ENCODE results near the gene SEMA3A.

SEMA3A gene

GRCh38 chr7:84013616-84014240 lies 180.9 kb downstream of the SEMA3A start:
- no peak for DNase-seq (ENCODE audit: low read depth)

- no peak for DNase-seq (ENCODE audit: low read depth)
Measured at GRCh38 chr7:84009782-84010181, 184.8 kb downstream of the SEMA3A start.

GRCh38 chr7:84009051-84009450 lies 185.5 kb downstream of the SEMA3A start:
- DNase-seq (ENCODE audit: low read depth), result no peak

GRCh38 chr7:84003191-84003590 lies 191.4 kb downstream of the SEMA3A start:
- DNase-seq (ENCODE audit: low read depth), result no peak

GRCh38 chr7:84002348-84002747 lies 192.2 kb downstream of the SEMA3A start:
- no peak for DNase-seq (ENCODE audit: low read depth)

- no peak for DNase-seq (ENCODE audit: low read depth)
Measured at GRCh38 chr7:83996879-83997278, 197.7 kb downstream of the SEMA3A start.

- no peak for DNase-seq (ENCODE audit: low read depth)
Measured at GRCh38 chr7:83987764-83988163, 206.8 kb downstream of the SEMA3A start.

GRCh38 chr7:83985821-83986220 lies 208.8 kb downstream of the SEMA3A start:
- no peak for DNase-seq (ENCODE audit: low read depth)

- DNase-seq (ENCODE audit: low read depth), result no peak
Measured at GRCh38 chr7:83984591-83984990, 210.0 kb downstream of the SEMA3A start.

- no peak for DNase-seq (ENCODE audit: low read depth)
Measured at GRCh38 chr7:83984076-83984475, 210.5 kb downstream of the SEMA3A start.

- DNase-seq (ENCODE audit: low read depth), result no peak
Measured at GRCh38 chr7:83983606-83984005, 211.0 kb downstream of the SEMA3A start.

- DNase-seq (ENCODE audit: low read depth), result no peak
Measured at GRCh38 chr7:83976302-83976701, 218.3 kb downstream of the SEMA3A start.

- no peak for DNase-seq (ENCODE audit: low read depth)
Measured at GRCh38 chr7:83970081-83970480, 224.5 kb downstream of the SEMA3A start.

GRCh38 chr7:83964318-83964717 lies 230.3 kb downstream of the SEMA3A start:
- DNase-seq (ENCODE audit: low read depth), result no peak

GRCh38 chr7:83957333-83957732 lies 237.3 kb downstream of the SEMA3A start:
- no peak for DNase-seq (ENCODE audit: low read depth)

GRCh38 chr7:83956104-83956503 lies 238.5 kb downstream of the SEMA3A start:
- no peak for DNase-seq (ENCODE audit: low read depth)

GRCh38 chr7:83952236-83952635 lies 242.4 kb downstream of the SEMA3A start:
- DNase-seq (ENCODE audit: low read depth), result no peak

- no peak for DNase-seq (ENCODE audit: low read depth)
Measured at GRCh38 chr7:83947260-83947659, 247.3 kb downstream of the SEMA3A start.

- no peak for DNase-seq (ENCODE audit: low read depth)
Measured at GRCh38 chr7:83946801-83947200, 247.8 kb downstream of the SEMA3A start.

GRCh38 chr7:83941300-83941699 lies 253.3 kb downstream of the SEMA3A start:
- no peak for DNase-seq (ENCODE audit: low read depth)

GRCh38 chr7:83937930-83938329 lies 256.7 kb downstream of the SEMA3A start:
- no peak for DNase-seq (ENCODE audit: low read depth)

GRCh38 chr7:83936056-83936708 lies 258.4 kb downstream of the SEMA3A start:
- no peak for DNase-seq (ENCODE audit: low read depth)

- no peak for DNase-seq (ENCODE audit: low read depth)
Measured at GRCh38 chr7:83934118-83934734, 260.4 kb downstream of the SEMA3A start.

- DNase-seq (ENCODE audit: low read depth), result no peak
Measured at GRCh38 chr7:83931968-83932367, 262.6 kb downstream of the SEMA3A start.

Measured in stimulated activated CD8-positive, alpha-beta memory T cell treated with anti-CD3 and anti-CD28 coated beads, Interleukin-7, amount 100 ng/mL, for 24 hours (primary cell).